ENCODE data around the gene MAGEC2.

- TF ChIP-seq YY1 (IDR thresholded peaks at IDR 0.05; ENCODE audit: insufficient read depth, insufficient read length) (no peak), SUZ12 (IDR thresholded peaks at IDR 0.05; ENCODE audit: extremely low read depth, insufficient read depth, insufficient read length) (no peak)
These were observed 19.0 kb downstream of the MAGEC2 start for GRCh38 chrX:142186103-142186502.

Measured in NT2/D1 (cell line).